HepG2 (cell line): ENCODE measurements around the gene CTDSP1. TPM values are rescaled to one million over a fixed set of nuclear protein-coding genes. Genes with fewer than 3 reads are reported as not detected.

Experiments used
- CERS6 ChIP-seq: sonication (generic); formaldehyde crosslinking; IDR thresholded peaks from 2 replicates; pipeline ENCODE4 v1.5.0; 2020; ENCODE audit warnings: missing genetic modification reagents
- HOXA9 ChIP-seq: sonication (generic); formaldehyde crosslinking; IDR thresholded peaks from 2 replicates; pipeline ENCODE4 v1.8.1; 2022; ENCODE audit warnings: missing genetic modification reagents, mild to moderate bottlenecking, moderate library complexity, borderline replicate concordance
- MEF2D ChIP-seq: sonication (generic); formaldehyde crosslinking; IDR thresholded peaks from 2 replicates; pipeline ENCODE4 v1.5.1; 2020; ENCODE audit warnings: mild to moderate bottlenecking, missing genetic modification reagents
- NFYB ChIP-seq: sonication (generic); formaldehyde crosslinking; IDR thresholded peaks from 2 replicates; pipeline ENCODE4 v1.4.0; 2020; ENCODE audit warnings: missing genetic modification reagents
- PCBP2 ChIP-seq: fragments of 200-400 bp; formaldehyde crosslinking; optimal IDR thresholded peaks from 2 replicates; pipeline ENCODE3; 2018; ENCODE audit warnings: low read length, low read depth; ENCODE audit not compliant: poor library complexity, severe bottlenecking
- RBM39 ChIP-seq: fragments of 200-400 bp; formaldehyde crosslinking; IDR thresholded peaks from one replicate; pipeline ENCODE4 v1.6.1; 2018; ENCODE audit warnings: antibody characterized with exemption, mild to moderate bottlenecking, low read depth, low read length; ENCODE audit not compliant: poor library complexity, severe bottlenecking
- STAT5B ChIP-seq: sonication (generic); formaldehyde crosslinking; IDR thresholded peaks from 2 replicates; pipeline ENCODE4 v1.4.0; 2020; ENCODE audit warnings: missing genetic modification reagents
- ZBTB8A ChIP-seq: sonication (generic); formaldehyde crosslinking; IDR thresholded peaks from 2 replicates; pipeline ENCODE4 v1.4.0; 2020; ENCODE audit warnings: mild to moderate bottlenecking, low read depth, missing genetic modification reagents, borderline replicate concordance
- ZNF34 ChIP-seq: sonication (generic); formaldehyde crosslinking; IDR thresholded peaks from 2 replicates; pipeline ENCODE4 v1.4.0; 2020; ENCODE audit warnings: mild to moderate bottlenecking, missing genetic modification reagents, borderline replicate concordance
- ZNF616 ChIP-seq: sonication (generic); formaldehyde crosslinking; IDR thresholded peaks from 2 replicates; pipeline ENCODE4 v1.5.0; 2020; ENCODE audit warnings: low read depth, mild to moderate bottlenecking, missing genetic modification reagents
- ZNF768 ChIP-seq: sonication (generic); formaldehyde crosslinking; IDR thresholded peaks from 2 replicates; pipeline ENCODE4 v1.4.0; 2020; ENCODE audit warnings: missing genetic modification reagents
- ZNF816 ChIP-seq: sonication (generic); formaldehyde crosslinking; IDR thresholded peaks from 2 replicates; pipeline ENCODE4 v1.8.0; 2022; ENCODE audit warnings: missing genetic modification reagents, mild to moderate bottlenecking, borderline replicate concordance
- ZSCAN21 ChIP-seq: sonication (generic); formaldehyde crosslinking; IDR thresholded peaks from 2 replicates; pipeline ENCODE4 v1.8.0; 2022; ENCODE audit warnings: mild to moderate bottlenecking, missing genetic modification reagents, moderate library complexity, borderline replicate concordance
- polyA plus RNA-seq, 8 experiments: library from polyadenylated mRNA; depleted of rRNA in 3 of 8; stranded (reverse) in 7 of 8; unstranded in 1 of 8; fragments of >200 nt; fragmentation: Illumina TruSeq in 4 of 8; extraction: Trizol in 4 of 8; gene quantifications; 2 replicates each; pipeline versions ENCODE4 v1.2.1 to v1.2.3, GENCODE V29; 2011 to 2016; ENCODE audit warnings: low read depth in 4 of 8, missing spikeins in 1 of 8, mixed read lengths in 1 of 8; ENCODE audit not compliant: insufficient read depth in 1 of 8
- total RNA-seq, 5 experiments: library from RNA; depleted of rRNA; stranded (reverse); fragments of >200 nt; fragmentation: Illumina TruSeq; extraction: Trizol; gene quantifications; 2 replicates each; pipeline ENCODE4 v1.2.3, GENCODE V29; 2016; ENCODE audit warnings: low read depth in 1 of 5
- TF ChIP-seq, protein P1 (sequence below): IDR thresholded peaks from 2 replicates; pipeline ENCODE4 v1.6.1; 2018; ENCODE audit warnings: missing genetic modification reagents
- TF ChIP-seq, protein P2 (sequence below): sonication (generic); formaldehyde crosslinking; IDR thresholded peaks from 2 replicates; pipeline ENCODE4 v1.8.0; 2022; ENCODE audit warnings: missing genetic modification reagents, low read depth, mild to moderate bottlenecking, borderline replicate concordance

CTDSP1 gene
- total and polyA plus RNA-seq, 2 of the 13 experiments (the other 11 are each of a cell fraction or from before 2014, with no cell fraction given): 91.0 to 268 TPM

- TF ChIP-seq, protein P1, sequence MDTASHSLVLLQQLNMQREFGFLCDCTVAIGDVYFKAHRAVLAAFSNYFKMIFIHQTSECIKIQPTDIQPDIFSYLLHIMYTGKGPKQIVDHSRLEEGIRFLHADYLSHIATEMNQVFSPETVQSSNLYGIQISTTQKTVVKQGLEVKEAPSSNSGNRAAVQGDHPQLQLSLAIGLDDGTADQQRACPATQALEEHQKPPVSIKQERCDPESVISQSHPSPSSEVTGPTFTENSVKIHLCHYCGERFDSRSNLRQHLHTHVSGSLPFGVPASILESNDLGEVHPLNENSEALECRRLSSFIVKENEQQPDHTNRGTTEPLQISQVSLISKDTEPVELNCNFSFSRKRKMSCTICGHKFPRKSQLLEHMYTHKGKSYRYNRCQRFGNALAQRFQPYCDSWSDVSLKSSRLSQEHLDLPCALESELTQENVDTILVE: no peak
- TF ChIP-seq ZNF34 (CRISPR knock-in tag) (no peak), NFYB (CRISPR knock-in tag) (no peak), HOXA9 (CRISPR knock-in tag) (no peak), ZSCAN21 (no peak), CERS6 (CRISPR knock-in tag) (no peak), MEF2D (CRISPR knock-in tag) (no peak), ZNF616 (CRISPR knock-in tag) (no peak), RBM39 (no peak), STAT5B (CRISPR knock-in tag) (no peak), PCBP2 (no peak), ZNF816 (no peak), ZBTB8A (CRISPR knock-in tag) (no peak; the same call in 1 of the 2 replicates), ZNF768 (CRISPR knock-in tag) (no peak)
- TF ChIP-seq, protein P2, sequence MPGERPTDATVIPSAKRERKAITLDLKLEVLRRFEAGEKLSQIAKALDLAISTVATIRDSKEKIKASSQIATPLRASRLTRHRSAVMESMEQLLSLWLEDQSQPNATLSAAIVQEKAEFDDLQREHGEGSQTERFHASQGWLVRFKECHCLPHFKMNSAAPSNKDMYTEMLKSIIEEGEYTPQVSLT (CRISPR knock-in tag): no peak
Observed at GRCh38 chr2:218397463-218397819, 2.2 kb upstream of the CTDSP1 start (continued).
